ENCODE results near the gene TMEM151B.
A peak's percentile ranks its signal among the peaks of the same experiment; 100 is the strongest.

TMEM151B gene

GRCh38 chr6:44269921-44270525, at the start of gene TMEM151B:
TMEM151B (plus strand) TSS chr6:44270450; CDS start chr6:44270743, 293 bp downstream.
- intact Hi-C loops (cut with micrococcal nuclease) = loop anchor here (5.0 kb wide), 1 partner anchor 182 kb away; no protein-coding TSS in a partner anchor

GRCh38 chr6:44220913-44221290, 49.3 kb upstream of the TMEM151B start:
- intact Hi-C loops (cut with micrococcal nuclease) = loop anchor here (2.0 kb wide), 1 partner anchor 16 kb away; no protein-coding TSS in a partner anchor
- Mint-ChIP-seq H3K27me3 (peaks cover 24% of the 10 kb centered on the region), H3K36me3 (ENCODE audit: low read depth) (no peaks in the 10 kb centered on the region), H3K27ac (peak overlapping the region; percentile 59), H3K9me3 (no peaks in the 10 kb centered on the region), H3K4me1 (ENCODE audit: low read depth) (peaks cover 88% of the 10 kb centered on the region), H3K4me3 (no peak overlapping the region)

More at GRCh38 chr6:44269921-44270525, at the start of gene TMEM151B:
- Mint-ChIP-seq H3K4me1 (ENCODE audit: low read depth) (peaks cover 26% of the 10 kb centered on the region), H3K27ac (no peak within 1 kb of the TSS), H3K36me3 (ENCODE audit: low read depth) (peaks cover 3% of the 10 kb centered on the region), H3K9me3 (no peaks in the 10 kb centered on the region), H3K27me3 (peaks cover 60% of the 10 kb centered on the region), H3K4me3 (peak within 1 kb of the TSS; percentile 56)

DNA sequence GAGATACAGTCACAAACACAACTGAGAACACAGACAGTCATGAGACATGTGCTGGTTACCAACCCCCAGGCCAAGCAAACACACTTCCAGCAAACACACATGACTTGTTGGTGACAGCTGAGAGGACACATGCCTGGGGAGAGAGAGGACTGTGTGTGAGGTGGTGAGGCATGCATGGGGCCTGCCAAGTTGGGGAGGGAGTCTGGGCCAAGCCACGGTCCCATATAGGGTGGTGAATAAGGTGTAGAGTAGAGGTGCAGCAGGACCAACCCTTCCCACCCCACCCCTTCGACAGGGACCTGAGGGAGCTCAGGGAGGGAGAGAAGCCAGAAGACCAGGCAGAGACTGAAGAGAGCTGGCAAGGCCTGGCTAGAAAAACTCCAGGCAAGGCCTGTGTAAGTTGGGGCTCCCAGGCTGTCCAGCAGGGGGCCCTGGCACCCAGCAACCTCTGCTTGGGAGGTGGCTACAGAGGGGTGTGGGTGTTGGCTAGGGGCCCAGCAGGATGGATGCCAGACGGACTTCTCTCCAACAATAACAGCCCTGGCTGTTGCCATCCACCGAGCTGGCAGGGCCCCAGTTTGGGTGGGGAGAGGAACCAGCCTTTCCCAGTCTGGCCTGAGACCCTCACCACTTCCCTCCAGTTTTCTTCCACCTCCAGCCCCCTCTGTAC, 48.8 kb upstream of the TMEM151B start:
- peak overlapping the region; percentile 59 for H3K27ac Mint-ChIP-seq
- peaks cover 88% of the 10 kb centered on the region for H3K4me1 Mint-ChIP-seq (ENCODE audit: low read depth)
- peaks cover 24% of the 10 kb centered on the region for H3K27me3 Mint-ChIP-seq
- H3K4me3 Mint-ChIP-seq = no peak overlapping the region
- H3K36me3 Mint-ChIP-seq (ENCODE audit: low read depth) = no peaks in the 10 kb centered on the region
- no peaks in the 10 kb centered on the region for H3K9me3 Mint-ChIP-seq
- intact Hi-C loops (cut with micrococcal nuclease) = loop anchor here (2.0 kb wide), 1 partner anchor 15 kb away; no protein-coding TSS in a partner anchor

DNA sequence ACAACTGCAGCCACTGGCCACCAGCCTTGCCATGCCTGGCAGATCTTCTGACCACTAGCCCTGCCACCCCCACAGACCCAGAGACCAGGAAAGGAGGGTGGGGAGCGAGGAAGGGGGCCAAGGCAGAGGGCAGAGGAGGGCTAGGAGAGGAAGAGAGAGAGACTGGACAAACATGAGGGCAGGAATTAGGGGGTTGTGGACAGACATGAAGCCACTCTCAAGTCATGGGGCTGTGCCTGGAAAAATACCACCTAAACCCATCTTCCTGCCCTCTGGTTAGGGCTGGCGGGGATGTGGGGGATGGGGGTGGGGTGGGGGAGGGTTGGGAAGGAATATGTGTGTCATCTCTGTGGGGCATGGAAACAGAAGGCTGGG, 48.3 kb upstream of the TMEM151B start:
- Mint-ChIP-seq H3K36me3 (ENCODE audit: low read depth) (no peaks in the 10 kb centered on the region), H3K9me3 (no peaks in the 10 kb centered on the region), H3K27ac (peak overlapping the region; percentile 59), H3K4me3 (no peak overlapping the region), H3K4me1 (ENCODE audit: low read depth) (peaks cover 88% of the 10 kb centered on the region), H3K27me3 (peaks cover 20% of the 10 kb centered on the region)
- intact Hi-C loops (cut with micrococcal nuclease) = loop anchor here (2.0 kb wide), 1 partner anchor 15 kb away; no protein-coding TSS in a partner anchor

GRCh38 chr6:44222486-44223318, 47.5 kb upstream of the TMEM151B start:
- Mint-ChIP-seq H3K27ac (no peak overlapping the region), H3K27me3 (peaks cover 20% of the 10 kb centered on the region), H3K36me3 (ENCODE audit: low read depth) (no peaks in the 10 kb centered on the region), H3K9me3 (no peaks in the 10 kb centered on the region), H3K4me3 (peak overlapping the region; percentile 51), H3K4me1 (ENCODE audit: low read depth) (peaks cover 86% of the 10 kb centered on the region)
- intact Hi-C loops (cut with micrococcal nuclease) = no loop called here

- Mint-ChIP-seq H3K9me3 (no peaks in the 10 kb centered on the region), H3K36me3 (ENCODE audit: low read depth) (no peaks in the 10 kb centered on the region), H3K27ac (peak within 1 kb of the TSS; percentile 5), H3K27me3 (peaks cover 20% of the 10 kb centered on the region), H3K4me1 (ENCODE audit: low read depth) (peaks cover 85% of the 10 kb centered on the region), H3K4me3 (peak within 1 kb of the TSS; percentile 74)
- intact Hi-C loops (cut with micrococcal nuclease) = no loop called here
These were observed 46.8 kb upstream of the TMEM151B start, which contains the start of gene SLC29A1 for GRCh38 chr6:44223319-44224028. SLC29A1 (plus strand) TSS chr6:44223595; CDS start chr6:44227314, 3,719 bp downstream.

- intact Hi-C loops (cut with micrococcal nuclease) = no loop called here
- Mint-ChIP-seq H3K27me3 (peaks cover 20% of the 10 kb centered on the region), H3K9me3 (no peaks in the 10 kb centered on the region), H3K27ac (peak overlapping the region; percentile 5), H3K4me1 (ENCODE audit: low read depth) (peaks cover 82% of the 10 kb centered on the region), H3K4me3 (peak overlapping the region; percentile 74), H3K36me3 (ENCODE audit: low read depth) (no peaks in the 10 kb centered on the region)
These were observed 46.0 kb upstream of the TMEM151B start for GRCh38 chr6:44224029-44224964.

- intact Hi-C loops (cut with micrococcal nuclease) = no loop called here
- no peak overlapping the region for H3K4me3 Mint-ChIP-seq
- peak overlapping the region; percentile 5 for H3K27ac Mint-ChIP-seq
These were observed 45.3 kb upstream of the TMEM151B start for GRCh38 chr6:44224965-44225305.

DNA sequence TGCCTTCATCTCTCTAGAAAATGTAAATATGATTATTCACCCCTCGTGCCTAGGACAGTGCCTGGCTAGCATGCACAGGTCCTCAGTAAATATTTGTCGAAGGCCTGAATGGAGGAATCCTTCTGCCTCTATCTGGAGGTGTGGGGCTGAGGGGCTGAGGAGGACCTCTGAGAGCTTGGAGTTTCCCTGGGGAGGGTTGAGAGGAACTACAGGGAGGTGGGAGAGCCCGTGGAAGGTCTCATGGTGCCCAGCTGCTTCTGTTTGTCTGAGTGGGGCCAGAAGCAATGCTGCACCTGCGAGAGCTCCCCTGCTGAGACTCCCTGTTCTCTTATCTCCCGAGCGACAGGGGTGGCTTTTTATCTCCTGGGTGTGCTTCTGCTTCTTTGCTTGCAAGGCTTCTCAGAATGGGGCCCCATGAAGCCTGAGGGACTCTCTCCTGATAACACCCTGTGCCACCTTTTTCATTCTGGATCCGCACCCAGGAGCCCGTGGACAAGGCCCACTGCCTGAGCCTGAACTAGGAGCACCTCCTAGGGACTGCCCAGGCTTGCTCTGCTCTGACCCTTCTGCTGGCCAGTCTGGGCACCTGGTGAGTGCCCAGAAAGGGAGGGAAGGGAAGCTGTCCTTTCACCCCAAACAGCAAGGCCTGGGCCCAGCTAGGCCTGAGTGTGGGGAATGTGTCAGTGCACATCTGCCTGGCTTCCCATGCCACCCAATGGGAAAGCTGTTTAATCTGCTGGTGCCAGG, 44.5 kb upstream of the TMEM151B start:
- Mint-ChIP-seq H3K27me3 (peaks cover 20% of the 10 kb centered on the region), H3K9me3 (no peaks in the 10 kb centered on the region), H3K4me1 (ENCODE audit: low read depth) (peaks cover 81% of the 10 kb centered on the region), H3K27ac (peak overlapping the region; percentile 69), H3K4me3 (no peak overlapping the region), H3K36me3 (ENCODE audit: low read depth) (no peaks in the 10 kb centered on the region)
- intact Hi-C loops (cut with micrococcal nuclease) = no loop called here

More at GRCh38 chr6:44224965-44225305, 45.3 kb upstream of the TMEM151B start:
- Mint-ChIP-seq H3K36me3 (ENCODE audit: low read depth) (no peaks in the 10 kb centered on the region), H3K4me1 (ENCODE audit: low read depth) (peaks cover 80% of the 10 kb centered on the region), H3K9me3 (no peaks in the 10 kb centered on the region), H3K27me3 (peaks cover 20% of the 10 kb centered on the region)

DNA sequence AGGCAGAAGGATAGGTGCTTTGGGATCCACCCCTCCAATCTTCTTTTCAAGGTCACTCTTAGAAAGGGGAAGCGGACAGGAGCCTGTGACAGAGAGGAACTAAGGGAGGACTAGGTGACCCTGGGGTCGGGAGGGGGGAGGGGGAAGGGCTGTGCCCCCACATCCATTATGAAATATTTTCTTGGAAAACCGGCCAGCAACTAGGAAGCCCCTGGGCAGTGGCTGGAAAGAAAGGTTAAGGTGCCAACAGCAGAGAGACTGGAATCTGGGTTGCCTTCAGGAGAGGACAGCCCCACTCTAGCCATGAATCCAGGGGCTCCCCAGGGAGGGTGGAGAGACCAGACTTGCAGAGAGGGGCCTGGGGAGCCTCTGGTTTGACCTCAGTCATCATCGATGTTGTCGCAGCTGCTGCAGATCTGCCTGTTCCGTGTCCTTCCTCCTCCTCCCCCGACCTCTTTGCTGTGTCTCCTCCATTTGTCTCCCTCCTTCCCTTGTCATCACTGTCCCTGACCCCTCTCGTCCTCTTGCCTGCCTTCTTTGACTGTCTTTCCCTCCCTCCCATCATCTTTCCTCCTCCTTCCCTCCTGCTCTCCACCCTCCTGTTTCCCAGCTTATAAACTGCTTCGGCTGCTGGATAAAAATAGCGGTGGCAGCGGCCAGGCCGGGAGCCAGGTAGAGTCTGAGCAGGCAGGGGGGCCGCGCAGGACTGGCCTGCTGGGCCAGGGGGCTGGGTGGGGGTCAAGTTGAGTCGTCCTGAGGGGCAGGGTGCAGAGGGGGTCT, 43.7 kb upstream of the TMEM151B start:
- peaks cover 82% of the 10 kb centered on the region for H3K4me1 Mint-ChIP-seq (ENCODE audit: low read depth)
- peak overlapping the region; percentile 69 for H3K27ac Mint-ChIP-seq

DNA sequence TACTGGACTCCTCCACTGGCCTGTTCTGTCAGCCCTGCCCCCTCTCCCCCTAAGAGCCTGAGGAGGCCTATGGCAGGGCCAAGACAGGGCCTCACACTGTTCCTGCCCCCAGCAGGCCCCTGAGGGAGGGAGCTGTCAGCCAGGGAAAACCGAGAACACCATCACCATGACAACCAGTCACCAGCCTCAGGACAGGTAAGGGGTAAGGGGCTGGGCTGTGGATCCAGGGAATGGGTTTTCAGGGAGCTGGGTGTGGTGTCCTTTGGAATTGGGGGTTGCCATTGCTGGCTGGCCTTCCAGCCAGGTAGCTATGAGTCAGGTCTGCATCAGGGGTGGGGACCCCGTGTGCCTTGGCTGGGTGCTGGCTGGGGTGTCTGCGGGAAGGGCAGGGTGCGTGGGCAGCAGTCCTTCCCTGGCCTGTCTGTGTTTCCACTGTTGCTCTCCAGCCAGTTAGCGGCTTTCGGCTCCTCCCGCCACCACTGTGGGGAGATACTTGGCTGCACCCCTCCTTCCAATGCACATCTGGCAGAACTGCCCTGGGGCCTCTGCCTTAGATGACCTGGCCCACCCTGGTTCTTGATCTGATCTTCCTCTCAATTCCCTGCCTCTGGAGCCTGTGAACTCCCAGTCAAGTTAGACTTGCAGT, 43.0 kb upstream of the TMEM151B start:
- H3K27me3 Mint-ChIP-seq = peaks cover 20% of the 10 kb centered on the region

More for the DNA sequence above, 43.7 kb upstream of the TMEM151B start:
- H3K27me3 Mint-ChIP-seq = peaks cover 20% of the 10 kb centered on the region
- H3K9me3 Mint-ChIP-seq = no peaks in the 10 kb centered on the region
- no peak overlapping the region for H3K4me3 Mint-ChIP-seq
- no peaks in the 10 kb centered on the region for H3K36me3 Mint-ChIP-seq (ENCODE audit: low read depth)
- intact Hi-C loops (cut with micrococcal nuclease) = no loop called here

More for the DNA sequence above, 43.0 kb upstream of the TMEM151B start:
- H3K27ac Mint-ChIP-seq = peak overlapping the region; percentile 69
- no peak overlapping the region for H3K4me3 Mint-ChIP-seq
- intact Hi-C loops (cut with micrococcal nuclease) = no loop called here
- H3K36me3 Mint-ChIP-seq (ENCODE audit: low read depth) = no peaks in the 10 kb centered on the region
- peaks cover 82% of the 10 kb centered on the region for H3K4me1 Mint-ChIP-seq (ENCODE audit: low read depth)
- H3K9me3 Mint-ChIP-seq = no peaks in the 10 kb centered on the region
